AG04449 (cell line): ENCODE results near the gene FREM1.

Experiments
- CTCF ChIA-PET: fragments of 350-600 bp; formaldehyde crosslinking; extraction: SDS; loops from one replicate; lab custom pipeline; 2021; ENCODE audit warnings: antibody characterized with exemption; lab: Yijun Ruan, JAX
- POLR2A ChIA-PET: fragments of 400-600, 350-600 bp; formaldehyde crosslinking; extraction: SDS; loops from one replicate; lab custom pipeline; 2020; ENCODE audit warnings: antibody characterized with exemption, inconsistent platforms; lab: Yijun Ruan, JAX
- DNase-seq: peaks from one replicate; pipeline ENCODE4 v3.0.0-alpha.2; 2010; ENCODE audit warnings: low read depth, low spot score
- H3K4me3 ChIP-seq: 2 replicates; pipeline ENCODE4 v1.5.1; 2011; ENCODE audit warnings: low read depth, mild to moderate bottlenecking, control low read depth, low read length
- CTCF ChIP-seq: IDR thresholded peaks from one replicate; pipeline ENCODE4 v1.5.1; 2011; ENCODE audit warnings: mild to moderate bottlenecking, moderate library complexity, low read length, control low read depth, inconsistent platforms; ENCODE audit not compliant: insufficient read depth; ENCODE audit errors: missing control alignments

FREM1 gene

GRCh38 chr9:14939378-14939777, 29.1 kb upstream of the FREM1 start:
- CTCF ChIA-PET = no interaction called here
- no peak overlapping the region for H3K4me3 ChIP-seq
- POLR2A ChIA-PET = no interaction called here
- no peak for TF ChIP-seq CTCF
- no peak for DNase-seq

GRCh38 chr9:14937216-14937615, 27.0 kb upstream of the FREM1 start:
- H3K4me3 ChIP-seq = no peak overlapping the region
- no peak for DNase-seq
- ChIA-PET POLR2A (no interaction called here), CTCF (interaction anchor here (1.2 kb wide), 1 partner anchor 8 kb away, joined by 3 read pairs; no protein-coding TSS in a partner anchor)
- no peak for TF ChIP-seq CTCF

- ChIA-PET CTCF (interaction anchor here (1.2 kb wide), 1 partner anchor 9 kb away, joined by 3 read pairs; no protein-coding TSS in a partner anchor), POLR2A (no interaction called here)
- no peak overlapping the region for H3K4me3 ChIP-seq
- DNase-seq = no peak
- TF ChIP-seq CTCF = no peak
These were observed 26.3 kb upstream of the FREM1 start for GRCh38 chr9:14936491-14936890.

DNA sequence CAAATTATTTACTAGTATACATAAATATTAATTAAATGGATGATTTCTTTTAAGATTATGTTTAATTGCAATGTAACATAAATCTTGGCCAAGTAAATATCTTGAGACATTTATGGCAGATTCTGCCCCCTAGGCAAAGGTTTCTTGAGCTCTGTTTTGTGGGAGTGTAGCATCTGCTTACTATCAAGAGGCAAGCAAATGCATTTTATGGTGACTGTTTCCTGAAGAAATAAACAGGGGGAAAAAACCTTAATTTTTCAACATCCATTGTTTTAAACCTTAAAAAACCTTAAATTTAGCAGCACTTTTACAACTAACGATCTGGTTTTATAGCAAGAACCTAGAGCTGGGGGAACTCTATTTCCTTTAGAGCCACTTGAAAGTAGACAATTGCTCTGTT, 25.7 kb upstream of the FREM1 start:
- TF ChIP-seq CTCF = no peak
- POLR2A ChIA-PET = no interaction called here
- H3K4me3 ChIP-seq = no peak overlapping the region
- CTCF ChIA-PET = interaction anchor here (1.2 kb wide), 1 partner anchor 10 kb away, joined by 3 read pairs; no protein-coding TSS in a partner anchor
- DNase-seq = no peak

GRCh38 chr9:14935106-14935751, 25.0 kb upstream of the FREM1 start:
- no peak for TF ChIP-seq CTCF
- DNase-seq = no peak
- H3K4me3 ChIP-seq = no peak overlapping the region
- POLR2A ChIA-PET = no interaction called here
- CTCF ChIA-PET = no interaction called here

GRCh38 chr9:14932641-14933040, 22.4 kb upstream of the FREM1 start:
- H3K4me3 ChIP-seq = no peak overlapping the region
- TF ChIP-seq CTCF = no peak
- DNase-seq = no peak
- ChIA-PET CTCF (interaction anchor here (0.6 kb wide), 1 partner anchor 21 kb away, joined by 3 read pairs; no protein-coding TSS in a partner anchor), POLR2A (no interaction called here)
